K562 (cell line): ENCODE results near the gene RPS10. TPM values are rescaled to one million over a fixed set of nuclear protein-coding genes. Genes with fewer than 3 reads are reported as not detected.
A peak's percentile ranks its signal among the peaks of the same experiment; 100 is the strongest.

ENCODE experiments used
- ATF4 ChIP-seq: fragments of 450-650 bp; formaldehyde crosslinking; IDR thresholded peaks from 2 replicates; pipeline ENCODE4 v1.4.0; 2022; ENCODE audit warnings: mild to moderate bottlenecking, moderate library complexity
- CBFB ChIP-seq: sonication (generic); formaldehyde crosslinking; IDR thresholded peaks from 2 replicates; pipeline ENCODE4 v1.4.0; 2020; ENCODE audit warnings: mild to moderate bottlenecking, missing genetic modification reagents
- CCAR2 ChIP-seq: fragments of 200-400 bp; formaldehyde crosslinking; IDR thresholded peaks from 2 replicates; pipeline ENCODE4 v1.6.1; 2017; ENCODE audit warnings: mild to moderate bottlenecking, low read depth, low read length
- EP300 ChIP-seq: IDR thresholded peaks from 2 replicates; pipeline ENCODE4 v1.6.1; 2012; ENCODE audit warnings: low read length, improper control_type of control experiment
- EP400 ChIP-seq: fragments of 450-650 bp; IDR thresholded peaks from 2 replicates; pipeline ENCODE4 v1.6.1; 2017; ENCODE audit warnings: antibody characterized with exemption, mild to moderate bottlenecking, moderate library complexity
- FOXA3 ChIP-seq, 2 experiments: fragments of 450-650 bp in 1 of 2; sonication (generic) in 1 of 2; formaldehyde crosslinking; IDR thresholded peaks in 1 of 2; conservative IDR thresholded peaks in 1 of 2; 2 replicates each; pipeline versions ENCODE4 v1.4.0 to v1.8.0; 2020 to 2022; ENCODE audit warnings: mild to moderate bottlenecking in 2 of 2, missing genetic modification reagents in 1 of 2
- GTF2E2 ChIP-seq: fragments of 200-800 bp; sonication (Bioruptor generic); IDR thresholded peaks from 2 replicates; pipeline ENCODE4 v1.6.1; 2016; ENCODE audit warnings: missing genetic modification characterization, missing compliant biosample characterization
- HDGF ChIP-seq: fragments of 450-650 bp; IDR thresholded peaks from 2 replicates; pipeline ENCODE4 v1.6.1; 2016
- HLTF ChIP-seq: fragments of 450-650 bp; IDR thresholded peaks from 2 replicates; pipeline ENCODE4 v1.6.1; 2016
- POLR2AphosphoS5 ChIP-seq: IDR thresholded peaks from 2 replicates; pipeline ENCODE4 v1.6.1; 2011; ENCODE audit warnings: mild to moderate bottlenecking, low read depth, low read length, moderate library complexity; ENCODE audit not compliant: control insufficient read depth, insufficient read depth
- SRSF3 ChIP-seq: fragments of 200-400 bp; formaldehyde crosslinking; IDR thresholded peaks from 2 replicates; pipeline ENCODE4 v1.6.1; 2016; ENCODE audit warnings: mild to moderate bottlenecking, low read length, moderate library complexity; ENCODE audit not compliant: insufficient read depth
- TFAP4 ChIP-seq: sonication (generic); formaldehyde crosslinking; IDR thresholded peaks from 2 replicates; pipeline ENCODE4 v1.8.0; 2022; ENCODE audit warnings: missing genetic modification reagents, mild to moderate bottlenecking, moderate library complexity, borderline replicate concordance
- ZNF408 ChIP-seq: fragments of 250-450 bp; sonication (Bioruptor Pico); IDR thresholded peaks from 2 replicates; pipeline ENCODE4 v1.4.0; 2020; ENCODE audit warnings: low read depth, mild to moderate bottlenecking, moderate library complexity
- ZNF431 ChIP-seq: sonication (generic); formaldehyde crosslinking; IDR thresholded peaks from 2 replicates; pipeline ENCODE4 v1.8.0; 2022; ENCODE audit warnings: mild to moderate bottlenecking, missing genetic modification reagents
- ZNF561 ChIP-seq: fragments of 450-650 bp; formaldehyde crosslinking; conservative IDR thresholded peaks from 2 replicates; pipeline ENCODE4 v1.4.0; 2020; ENCODE audit warnings: mild to moderate bottlenecking, moderate library complexity
- ZNF76 ChIP-seq: fragments of 250-450 bp; sonication (Bioruptor Pico); IDR thresholded peaks from 2 replicates; pipeline ENCODE4 v1.4.0; 2020; ENCODE audit warnings: mild to moderate bottlenecking, moderate library complexity, borderline replicate concordance
- polyA plus RNA-seq, 8 experiments: library from polyadenylated mRNA; depleted of rRNA in 4 of 8; stranded (reverse) in 5 of 8; unstranded in 3 of 8; fragments of >200 nt; fragmentation: Nextera tagmentation in 2 of 8; fragmentation: Illumina TruSeq in 1 of 8; extraction: Ambion mirVana in 2 of 8; extraction: Trizol in 1 of 8; gene quantifications; 2 replicates each; pipeline versions ENCODE4 v1.2.1 to v1.2.3, GENCODE V29; 2011 to 2014; ENCODE audit warnings: inconsistent platforms in 1 of 8, missing spikeins in 1 of 8
- total RNA-seq, 7 experiments: library from RNA; depleted of rRNA in 6 of 7; stranded (reverse); fragments of >200 nt in 6 of 7; fragmentation: Illumina TruSeq in 2 of 7; extraction: Trizol in 2 of 7; gene quantifications; 2 replicates each; pipeline versions ENCODE4 v1.2.1 to v1.2.3, GENCODE V29; 2011 to 2021; ENCODE audit warnings: low replicate concordance in 1 of 7

RPS10 gene
- total and polyA plus RNA-seq, 9 of the 15 experiments (the other 6 are each of a cell fraction or from before 2014, with no cell fraction given) = 2,680 to 5,251 (median 3,876) TPM

- TF ChIP-seq ZNF76 (CRISPR knock-in tag) (no peak), ATF4 (no peak), HDGF (no peak), EP400 (no peak), SRSF3 (no peak), CCAR2 (no peak), ZNF408 (CRISPR knock-in tag) (no peak), CBFB (CRISPR knock-in tag) (no peak), POLR2AphosphoS5 (no peak), GTF2E2 (tag) (no peak), HLTF (no peak), ZNF561 (CRISPR knock-in tag) (no peak), TFAP4 (CRISPR knock-in tag) (0 out of 2 replicates have a peak, but pooled peaks have one; percentile 17), EP300 (no peak), FOXA3 (CRISPR knock-in tag; conservative IDR thresholded peaks at IDR 0.05 in 1 of 2, IDR thresholded peaks at IDR 0.05 in 1 of 2) (no peak), ZNF431 (CRISPR knock-in tag) (no peak)
These were observed 39.3 kb downstream of the RPS10 start (continued) for GRCh38 chr6:34386316-34387137.
